Measurements from ENCODE around the gene SH3RF3. TPM values are rescaled to one million over a fixed set of nuclear protein-coding genes. Genes with fewer than 3 reads are reported as not detected.

The SH3RF3 gene
- total RNA-seq, 2 experiments from 2014 or later, result 1.4 TPM

DNA sequence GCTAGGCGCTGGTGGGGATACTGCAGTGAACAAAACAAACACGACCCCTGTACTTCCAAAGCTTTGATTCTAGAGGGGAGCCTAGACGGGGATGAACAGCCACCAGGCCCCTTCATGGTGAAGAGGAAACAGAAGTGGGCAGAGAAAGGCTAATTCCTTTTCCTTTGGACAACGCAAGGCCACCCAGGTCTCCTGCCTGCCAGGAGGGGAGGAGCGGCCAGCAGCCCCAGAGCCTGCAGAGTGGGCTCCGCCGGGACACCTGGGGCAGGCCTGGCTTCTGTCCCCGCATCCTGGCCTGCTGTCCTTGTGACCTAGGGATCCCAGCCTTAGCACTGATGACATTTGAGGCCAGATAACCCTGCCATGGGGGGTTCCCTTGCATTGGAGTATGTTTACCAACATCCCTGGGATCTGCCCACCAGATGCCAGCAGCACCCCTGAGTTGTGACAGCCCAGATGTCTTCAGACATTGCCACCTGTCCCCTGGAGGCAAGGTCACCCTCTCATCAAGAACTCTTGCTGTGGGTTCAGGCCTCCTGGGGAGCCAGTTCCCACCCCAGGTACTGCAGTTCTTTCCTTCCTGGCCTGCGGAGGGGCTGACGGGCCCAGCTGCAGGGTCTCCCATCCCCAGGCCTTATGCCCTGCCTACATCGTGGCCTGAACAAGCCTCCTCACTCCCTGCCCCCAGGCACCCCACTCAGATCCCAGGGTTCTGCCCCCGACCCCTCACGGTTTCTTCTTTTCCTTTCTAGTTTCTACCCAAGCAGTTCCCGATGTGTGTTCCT lies 359.1 kb downstream of the SH3RF3 start:
- ATAC-seq, result no peak
- Mint-ChIP-seq H3K27ac (no peak overlapping the region), H3K9me3 (ENCODE audit: low read depth) (no peaks in the 10 kb centered on the region), H3K36me3 (ENCODE audit: low read depth) (no peaks in the 10 kb centered on the region), H3K4me1 (no peaks in the 10 kb centered on the region), H3K4me3 (no peak overlapping the region), H3K27me3 (no peaks in the 10 kb centered on the region)
- ChIA-PET CTCF (interaction anchor here (0.7 kb wide), 1 partner anchor 148 kb away, joined by 3 read pairs; no protein-coding TSS in a partner anchor), POLR2A (no interaction called here)
- intact Hi-C loops (cut with DNase I, micrococcal nuclease), result no loop called here
- DNase-seq, result no peak

DNA sequence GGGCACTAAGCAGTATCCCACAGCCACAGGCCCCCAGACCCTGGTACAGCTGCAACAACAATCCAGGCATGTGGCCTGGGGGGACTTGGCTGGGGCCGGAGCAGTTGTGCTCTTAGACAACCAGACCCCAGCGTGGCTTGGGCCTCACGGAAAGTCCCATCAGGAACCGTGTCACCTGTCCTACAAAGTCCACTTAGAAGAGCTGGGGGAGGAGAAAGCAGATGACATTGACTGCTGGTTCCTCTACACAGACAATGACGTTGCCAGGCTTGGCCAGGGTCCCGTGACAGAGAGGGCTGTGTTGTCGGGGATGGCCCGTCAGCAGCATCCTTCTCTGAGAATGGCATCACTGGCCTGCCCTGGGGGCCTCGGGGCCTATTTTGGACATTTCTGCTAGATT lies 360.3 kb downstream of the SH3RF3 start:
- ATAC-seq (no peak), DNase-seq (no peak)
- Mint-ChIP-seq H3K27ac (no peak overlapping the region), H3K9me3 (ENCODE audit: low read depth) (no peaks in the 10 kb centered on the region), H3K4me1 (no peaks in the 10 kb centered on the region), H3K36me3 (ENCODE audit: low read depth) (no peaks in the 10 kb centered on the region), H3K27me3 (no peaks in the 10 kb centered on the region), H3K4me3 (no peak overlapping the region)
- ChIA-PET CTCF (no interaction called here), POLR2A (interaction anchor here (0.5 kb wide), 1 partner anchor 275 kb away, joined by 4 read pairs; no protein-coding TSS in a partner anchor)
- intact Hi-C loops (cut with DNase I, micrococcal nuclease), result no loop called here

DNA sequence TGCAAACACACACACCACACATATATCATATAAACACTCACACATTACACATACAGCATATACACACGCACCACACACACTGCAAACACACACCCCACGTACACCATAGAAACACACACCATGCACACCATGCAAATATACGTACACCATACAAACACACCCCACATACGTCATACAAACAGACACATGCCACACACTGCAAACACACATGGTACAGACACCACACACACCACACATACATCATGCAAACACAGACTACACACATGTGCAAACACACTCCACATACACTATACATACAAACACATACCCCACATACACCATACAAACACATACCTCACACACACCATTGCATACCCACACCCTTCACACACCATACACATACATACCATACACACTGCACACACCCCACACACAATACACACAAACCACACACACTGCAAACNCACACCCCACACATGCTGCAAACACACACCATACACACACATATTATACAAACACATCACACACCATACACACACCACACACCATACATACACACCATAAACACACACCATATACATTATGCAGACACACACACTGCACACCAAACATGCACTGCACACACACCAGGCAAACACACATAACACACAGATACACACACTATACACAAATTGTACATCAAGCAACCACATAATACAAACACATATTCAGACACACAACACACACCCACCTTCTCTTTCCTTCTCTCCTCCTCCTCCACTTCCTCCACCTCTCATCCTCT lies 364.4 kb downstream of the SH3RF3 start:
- Mint-ChIP-seq H3K27me3 (no peaks in the 10 kb centered on the region), H3K9me3 (ENCODE audit: low read depth) (no peaks in the 10 kb centered on the region), H3K36me3 (ENCODE audit: low read depth) (no peaks in the 10 kb centered on the region), H3K4me1 (no peaks in the 10 kb centered on the region), H3K27ac (no peak overlapping the region), H3K4me3 (no peak overlapping the region)
- ATAC-seq (no peak), DNase-seq (no peak)
- ChIA-PET POLR2A (no interaction called here), CTCF (no interaction called here)
- intact Hi-C loops (cut with DNase I, micrococcal nuclease), result no loop called here

DNA sequence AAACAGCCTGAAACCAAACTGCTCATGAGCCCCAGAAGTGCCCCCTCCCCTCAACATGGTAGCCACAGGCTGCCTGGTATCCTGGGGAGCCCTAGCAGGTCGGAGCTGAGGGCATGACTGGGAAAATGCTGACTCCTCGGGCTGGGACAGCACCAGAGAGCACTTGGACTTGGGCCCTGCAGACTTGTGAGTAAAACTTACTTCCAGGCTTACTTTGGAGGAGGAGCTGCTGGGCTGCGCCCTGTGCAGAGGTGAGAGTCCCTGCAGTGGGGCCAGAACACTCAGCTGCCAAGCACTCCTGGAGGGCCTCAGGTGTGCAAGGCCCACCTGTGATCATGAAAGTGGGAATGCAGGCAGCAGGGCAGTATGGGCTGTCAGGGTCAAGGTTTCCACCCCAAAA lies 365.3 kb downstream of the SH3RF3 start:
- ChIA-PET POLR2A (no interaction called here), CTCF (interaction anchor here (0.8 to 0.9 kb wide), 2 partner anchors 24 to 368 kb away, joined by 3 to 4 read pairs; no protein-coding TSS in a partner anchor)
- H3K4me3 Mint-ChIP-seq, result no peak overlapping the region
- no peaks in the 10 kb centered on the region for H3K4me1 Mint-ChIP-seq
- no peaks in the 10 kb centered on the region for H3K36me3 Mint-ChIP-seq (ENCODE audit: low read depth)
- no peak overlapping the region for H3K27ac Mint-ChIP-seq
- no peak for DNase-seq
- no peak for ATAC-seq
- no peaks in the 10 kb centered on the region for H3K27me3 Mint-ChIP-seq
- H3K9me3 Mint-ChIP-seq (ENCODE audit: low read depth), result no peaks in the 10 kb centered on the region
- intact Hi-C loops (cut with DNase I, micrococcal nuclease), result no loop called here

DNA sequence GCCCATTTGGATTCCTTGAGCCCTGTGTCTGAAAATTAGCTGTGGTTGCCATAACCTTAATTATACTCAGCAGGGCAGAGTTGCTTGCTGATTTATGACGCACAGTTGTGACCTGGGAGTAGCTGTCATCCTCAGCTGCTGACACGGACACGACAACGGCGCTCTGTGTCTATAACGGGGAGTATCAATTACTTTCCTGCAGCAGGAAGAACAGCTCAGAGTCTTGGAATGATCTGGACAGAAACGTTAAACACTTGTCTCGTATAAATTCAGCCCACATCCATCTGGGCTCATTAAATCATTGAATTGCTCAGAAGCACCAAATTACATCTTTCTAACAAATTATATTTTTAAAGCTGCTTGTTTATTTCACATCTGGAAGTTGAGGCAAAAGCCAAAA lies 368.5 kb downstream of the SH3RF3 start:
- DNase-seq, result no peak
- H3K9me3 Mint-ChIP-seq (ENCODE audit: low read depth), result no peaks in the 10 kb centered on the region
- no peaks in the 10 kb centered on the region for H3K27me3 Mint-ChIP-seq
- no peak overlapping the region for H3K27ac Mint-ChIP-seq
- no peaks in the 10 kb centered on the region for H3K4me1 Mint-ChIP-seq
- H3K36me3 Mint-ChIP-seq (ENCODE audit: low read depth), result no peaks in the 10 kb centered on the region
- POLR2A ChIA-PET, result no interaction called here
- intact Hi-C loops (cut with DNase I, micrococcal nuclease), result no loop called here
- H3K4me3 Mint-ChIP-seq, result no peak overlapping the region
- CTCF ChIA-PET, result interaction anchor here (0.8 to 1.7 kb wide), 2 partner anchors 11 to 13 kb away, joined by 3 to 7 read pairs; no protein-coding TSS in a partner anchor
- no peak for ATAC-seq

DNA sequence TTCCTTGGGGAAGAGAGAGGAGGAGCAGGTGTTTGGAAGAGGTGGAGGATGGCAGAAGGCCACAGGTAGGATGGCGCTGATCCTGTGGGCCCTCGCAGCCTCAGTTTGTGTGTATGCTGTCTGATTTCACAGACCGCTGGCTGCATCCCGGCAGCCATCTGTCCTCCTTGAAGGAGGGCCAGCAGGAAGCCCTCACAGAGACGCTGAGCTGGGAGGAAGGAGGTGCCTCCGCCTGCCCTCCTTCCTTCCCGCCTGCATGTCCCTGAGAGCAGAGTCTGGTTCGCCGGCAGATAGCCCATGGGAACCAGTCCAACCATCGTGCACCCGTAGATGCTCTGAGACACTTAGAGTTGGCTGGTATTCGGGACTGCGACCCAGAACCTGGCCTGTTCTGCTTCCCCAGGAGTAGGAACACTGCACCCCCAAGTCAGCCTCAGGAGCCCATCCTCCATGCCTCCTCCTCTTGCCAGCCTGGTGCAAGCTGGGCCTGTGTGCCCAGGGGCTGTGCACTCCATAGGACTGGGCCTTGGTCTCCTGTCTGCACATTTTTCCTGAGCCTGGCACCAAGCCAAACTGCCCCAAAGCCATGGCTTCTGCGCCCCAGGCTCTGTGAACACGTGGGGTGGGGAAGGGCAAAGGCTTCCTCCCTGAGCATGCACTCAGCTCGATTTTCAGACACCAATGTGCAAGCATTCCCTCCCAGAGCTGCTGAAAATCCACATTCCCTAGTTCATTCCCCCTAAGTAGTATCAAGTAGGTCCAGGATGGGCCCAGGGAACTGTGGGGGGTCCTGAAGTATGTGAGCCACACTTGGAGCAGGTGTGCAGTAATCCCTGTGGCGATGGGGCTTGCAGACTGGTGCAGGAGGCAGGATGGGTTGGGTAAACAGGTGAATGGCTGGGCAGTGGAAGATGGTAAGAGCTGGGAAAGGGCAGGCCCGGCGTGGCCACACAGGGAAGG lies 369.2 kb downstream of the SH3RF3 start:
- POLR2A ChIA-PET, result no interaction called here
- CTCF ChIA-PET, result interaction anchor here (0.6 to 1.5 kb wide), 2 partner anchors 12 to 16 kb away, joined by 4 to 5 read pairs; no protein-coding TSS in a partner anchor
- H3K4me3 Mint-ChIP-seq, result no peak overlapping the region
- H3K27me3 Mint-ChIP-seq, result no peaks in the 10 kb centered on the region
- H3K27ac Mint-ChIP-seq, result no peak overlapping the region
- no peaks in the 10 kb centered on the region for H3K9me3 Mint-ChIP-seq (ENCODE audit: low read depth)
- H3K4me1 Mint-ChIP-seq, result no peaks in the 10 kb centered on the region
- ATAC-seq, result no peak
- no peak for DNase-seq
- no peaks in the 10 kb centered on the region for H3K36me3 Mint-ChIP-seq (ENCODE audit: low read depth)
- intact Hi-C loops (cut with DNase I, micrococcal nuclease), result no loop called here

DNA sequence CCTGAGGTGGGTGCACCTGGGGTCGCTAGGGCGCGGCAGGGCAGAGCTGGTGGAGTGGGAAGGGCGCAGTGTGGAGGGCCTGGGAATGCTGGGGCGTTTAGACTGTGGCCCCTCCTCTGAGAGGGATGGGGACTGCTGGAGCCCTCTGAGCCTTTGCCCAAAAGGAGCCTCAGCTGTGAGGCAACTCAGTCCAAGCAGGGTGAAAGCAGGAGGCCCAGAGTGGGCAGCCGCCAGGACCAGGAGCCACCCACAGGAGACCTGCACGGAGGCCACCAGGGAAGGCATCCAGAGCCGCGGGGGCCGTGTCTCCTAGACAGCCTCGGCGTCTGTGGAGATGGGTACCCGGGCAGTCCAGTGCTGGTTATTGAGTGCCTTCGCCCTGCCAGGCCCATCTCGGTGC lies 369.9 kb downstream of the SH3RF3 start:
- POLR2A ChIA-PET, result no interaction called here
- CTCF ChIA-PET, result interaction anchor here (0.6 to 1.5 kb wide), 2 partner anchors 11 to 17 kb away, joined by 4 to 5 read pairs; no protein-coding TSS in a partner anchor
- no peak for DNase-seq
- no peaks in the 10 kb centered on the region for H3K27me3 Mint-ChIP-seq
- ATAC-seq, result no peak
- intact Hi-C loops (cut with DNase I, micrococcal nuclease), result no loop called here
- H3K27ac Mint-ChIP-seq, result no peak overlapping the region
- no peaks in the 10 kb centered on the region for H3K36me3 Mint-ChIP-seq (ENCODE audit: low read depth)
- H3K4me1 Mint-ChIP-seq, result no peaks in the 10 kb centered on the region
- no peak overlapping the region for H3K4me3 Mint-ChIP-seq
- no peaks in the 10 kb centered on the region for H3K9me3 Mint-ChIP-seq (ENCODE audit: low read depth)

DNA sequence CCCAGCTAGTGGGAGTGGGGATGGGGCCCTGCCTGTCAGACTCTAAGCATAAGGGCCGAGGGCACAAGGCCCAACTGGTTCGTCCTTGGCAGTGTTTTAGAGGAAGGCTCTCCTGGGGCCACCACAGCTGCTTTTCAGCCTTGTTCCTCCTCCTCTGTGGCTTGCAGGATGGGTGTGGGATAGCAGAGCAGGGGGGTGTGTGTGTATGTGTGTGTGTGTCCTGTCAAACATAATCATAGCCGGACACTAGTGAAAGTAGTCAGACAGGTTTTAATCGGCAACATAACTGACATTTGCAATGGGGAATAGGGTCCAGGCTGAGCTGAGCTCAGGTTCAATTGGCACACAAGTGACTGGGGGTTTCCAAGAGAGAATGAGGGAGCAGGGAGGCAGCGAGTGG lies 370.6 kb downstream of the SH3RF3 start:
- intact Hi-C loops (cut with DNase I, micrococcal nuclease), result no loop called here
- H3K4me3 Mint-ChIP-seq, result no peak overlapping the region
- H3K9me3 Mint-ChIP-seq (ENCODE audit: low read depth), result no peaks in the 10 kb centered on the region
- no peaks in the 10 kb centered on the region for H3K4me1 Mint-ChIP-seq
- H3K36me3 Mint-ChIP-seq (ENCODE audit: low read depth), result no peaks in the 10 kb centered on the region
- ChIA-PET CTCF (interaction anchor here (1.5 kb wide), 1 partner anchor 11 kb away, joined by 4 read pairs; no protein-coding TSS in a partner anchor), POLR2A (no interaction called here)
- H3K27ac Mint-ChIP-seq, result no peak overlapping the region
- no peak for DNase-seq
- no peak for ATAC-seq
- no peaks in the 10 kb centered on the region for H3K27me3 Mint-ChIP-seq

DNA sequence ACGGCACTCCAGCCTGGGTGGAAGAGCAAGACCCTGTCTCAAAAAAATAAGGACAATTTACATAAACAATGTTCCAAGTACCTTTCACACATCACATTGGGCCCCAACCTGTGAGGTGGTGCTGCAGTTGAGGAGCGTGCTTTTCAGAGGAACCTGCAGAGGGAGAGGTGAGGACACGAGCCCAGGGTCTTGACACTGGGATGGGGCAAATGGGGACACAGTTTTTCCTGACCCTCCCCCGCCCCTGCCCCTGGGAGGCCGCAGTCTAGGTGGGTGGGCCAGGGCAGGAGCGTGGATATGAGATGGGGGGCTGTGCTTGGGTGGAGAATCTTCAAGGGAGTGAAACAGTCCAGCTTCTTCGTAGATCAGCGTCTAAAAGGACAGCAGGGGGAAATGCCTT lies 371.9 kb downstream of the SH3RF3 start:
- H3K4me3 Mint-ChIP-seq, result no peak overlapping the region
- no peaks in the 10 kb centered on the region for H3K36me3 Mint-ChIP-seq (ENCODE audit: low read depth)
- no peaks in the 10 kb centered on the region for H3K27me3 Mint-ChIP-seq
- intact Hi-C loops (cut with DNase I, micrococcal nuclease), result no loop called here
- no peak for DNase-seq
- H3K9me3 Mint-ChIP-seq (ENCODE audit: low read depth), result no peaks in the 10 kb centered on the region
- no peak for ATAC-seq
- POLR2A ChIA-PET, result no interaction called here
- no peak overlapping the region for H3K27ac Mint-ChIP-seq
- no peaks in the 10 kb centered on the region for H3K4me1 Mint-ChIP-seq
- CTCF ChIA-PET, result interaction anchor here (0.6 to 1.5 kb wide), 2 partner anchors 9 to 374 kb away, joined by 3 to 7 read pairs; no protein-coding TSS in a partner anchor

DNA sequence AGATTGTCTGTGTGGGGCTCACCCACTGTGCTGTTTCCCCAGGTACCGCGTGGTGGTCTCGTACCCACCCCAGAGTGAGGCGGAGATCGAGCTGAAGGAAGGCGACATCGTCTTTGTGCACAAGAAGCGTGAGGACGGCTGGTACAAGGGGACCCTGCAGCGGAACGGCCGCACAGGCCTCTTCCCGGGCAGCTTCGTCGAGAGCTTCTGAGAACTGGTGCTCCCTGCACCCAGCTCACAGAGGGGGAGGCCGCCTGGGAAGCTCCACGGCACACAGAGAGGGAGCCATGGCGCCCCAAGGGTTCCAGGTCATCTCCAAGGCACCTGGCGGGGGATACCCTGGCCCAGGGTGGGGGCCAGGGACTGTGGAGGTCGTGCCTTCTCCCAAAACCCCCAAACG lies 372.5 kb downstream of the SH3RF3 start:
- ATAC-seq, result no peak
- H3K27ac Mint-ChIP-seq, result no peak overlapping the region
- no peaks in the 10 kb centered on the region for H3K9me3 Mint-ChIP-seq (ENCODE audit: low read depth)
- intact Hi-C loops (cut with DNase I, micrococcal nuclease), result no loop called here
- CTCF ChIA-PET, result interaction anchor here (1.5 kb wide), 1 partner anchor 8 kb away, joined by 7 read pairs; no protein-coding TSS in a partner anchor
- POLR2A ChIA-PET, result no interaction called here
- H3K4me1 Mint-ChIP-seq, result no peaks in the 10 kb centered on the region
- H3K27me3 Mint-ChIP-seq, result no peaks in the 10 kb centered on the region
- no peaks in the 10 kb centered on the region for H3K36me3 Mint-ChIP-seq (ENCODE audit: low read depth)
- DNase-seq, result no peak
- H3K4me3 Mint-ChIP-seq, result no peak overlapping the region

DNA sequence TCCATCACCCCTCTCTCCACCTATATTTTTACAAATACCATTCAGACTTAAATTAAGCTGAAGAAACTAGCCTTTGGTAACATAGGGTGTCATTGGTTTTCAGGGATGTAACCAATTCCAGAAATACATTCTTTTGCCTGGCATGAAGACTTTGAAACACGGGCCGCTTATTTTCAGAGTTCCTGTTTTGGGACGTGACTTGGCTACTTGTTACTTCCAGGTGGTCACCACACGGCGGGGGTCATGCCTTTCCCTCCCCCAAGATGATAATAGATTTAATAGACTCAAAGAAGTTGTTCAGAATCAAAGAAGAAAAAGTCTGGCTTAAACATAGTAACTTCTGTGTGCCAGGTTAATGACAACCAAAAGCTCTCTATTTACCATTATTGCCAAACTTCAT lies 374.2 kb downstream of the SH3RF3 start:
- DNase-seq, result no peak
- H3K4me3 Mint-ChIP-seq, result no peak overlapping the region
- no peaks in the 10 kb centered on the region for H3K36me3 Mint-ChIP-seq (ENCODE audit: low read depth)
- H3K4me1 Mint-ChIP-seq, result no peaks in the 10 kb centered on the region
- POLR2A ChIA-PET, result no interaction called here
- H3K9me3 Mint-ChIP-seq (ENCODE audit: low read depth), result no peaks in the 10 kb centered on the region
- CTCF ChIA-PET, result interaction anchor here (0.6 kb wide), 1 partner anchor 642 kb away, joined by 4 read pairs; no protein-coding TSS in a partner anchor
- ATAC-seq, result no peak
- intact Hi-C loops (cut with DNase I, micrococcal nuclease), result no loop called here
- no peaks in the 10 kb centered on the region for H3K27me3 Mint-ChIP-seq
- H3K27ac Mint-ChIP-seq, result no peak overlapping the region

Data from activated CD4-positive, alpha-beta T cell treated with anti-CD3 and anti-CD28 coated beads for 36 hours (primary cell).